ENCODE data around the gene ZNF493.

DNA sequence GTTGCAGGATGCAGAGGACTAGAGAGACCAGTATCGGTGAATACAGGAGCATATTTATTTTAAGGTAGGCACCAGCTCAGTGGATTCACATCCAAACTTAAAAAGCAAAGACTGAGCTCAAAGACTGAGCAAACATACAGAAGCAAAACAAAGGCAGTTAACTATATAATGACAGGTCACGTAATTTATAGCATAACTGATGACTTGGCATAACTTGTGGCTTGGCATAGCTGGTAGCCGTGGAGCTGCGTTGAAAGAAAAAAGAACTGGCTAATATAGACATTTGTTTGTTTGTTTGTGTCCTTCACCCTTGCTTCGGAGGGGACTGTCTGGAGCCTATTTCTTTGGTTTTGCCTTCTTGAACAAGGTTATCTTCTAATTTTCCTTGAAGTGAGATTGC lies 33.7 kb downstream of the ZNF493 start:
- TF ChIP-seq, protein P1, sequence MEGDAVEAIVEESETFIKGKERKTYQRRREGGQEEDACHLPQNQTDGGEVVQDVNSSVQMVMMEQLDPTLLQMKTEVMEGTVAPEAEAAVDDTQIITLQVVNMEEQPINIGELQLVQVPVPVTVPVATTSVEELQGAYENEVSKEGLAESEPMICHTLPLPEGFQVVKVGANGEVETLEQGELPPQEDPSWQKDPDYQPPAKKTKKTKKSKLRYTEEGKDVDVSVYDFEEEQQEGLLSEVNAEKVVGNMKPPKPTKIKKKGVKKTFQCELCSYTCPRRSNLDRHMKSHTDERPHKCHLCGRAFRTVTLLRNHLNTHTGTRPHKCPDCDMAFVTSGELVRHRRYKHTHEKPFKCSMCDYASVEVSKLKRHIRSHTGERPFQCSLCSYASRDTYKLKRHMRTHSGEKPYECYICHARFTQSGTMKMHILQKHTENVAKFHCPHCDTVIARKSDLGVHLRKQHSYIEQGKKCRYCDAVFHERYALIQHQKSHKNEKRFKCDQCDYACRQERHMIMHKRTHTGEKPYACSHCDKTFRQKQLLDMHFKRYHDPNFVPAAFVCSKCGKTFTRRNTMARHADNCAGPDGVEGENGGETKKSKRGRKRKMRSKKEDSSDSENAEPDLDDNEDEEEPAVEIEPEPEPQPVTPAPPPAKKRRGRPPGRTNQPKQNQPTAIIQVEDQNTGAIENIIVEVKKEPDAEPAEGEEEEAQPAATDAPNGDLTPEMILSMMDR (IDR thresholded peaks at IDR 0.05; ENCODE audit: low read length) = no peak
- no peak for TF ChIP-seq EZH2 (IDR thresholded peaks at IDR 0.05; ENCODE audit: borderline replicate concordance, low read length)

All from OCI-LY1 (cell line).